Fibroblast of skin of scalp (primary cell): ENCODE measurements around the gene DAZ1. TPM values are rescaled to one million over a fixed set of nuclear protein-coding genes. Genes with fewer than 3 reads are reported as not detected.
"Not testable (repeated sequence)": the region's sequence is repeated elsewhere in the genome, so short reads cannot be mapped to it uniquely, and the experiment has no call there.

Source experiments
- DNase-seq: peaks from one replicate; pipeline ENCODE4 v3.0.0-alpha.2; 2013
- polyA plus RNA-seq, 2 experiments: library from polyadenylated mRNA; unstranded; fragments of 120-200 nt; gene quantifications; one replicate each; pipeline ENCODE4 v1.2.1, GENCODE V29; 2013; ENCODE audit not compliant: insufficient read length in 2 of 2

Gene DAZ1
- not detected for polyA plus RNA-seq (2013, experiment 1 of 2; ENCODE audit: insufficient read length)
- polyA plus RNA-seq (2013, experiment 2 of 2; ENCODE audit: insufficient read length): not detected

GRCh38 chrY:23198908-23199307, at the start of gene DAZ1:
Gene DAZ1 (minus strand): TSS chrY:23199008. CDS start chrY:23198800, 208 bp downstream.
- not testable (repeated sequence) for DNase-seq

- DNase-seq: not testable (repeated sequence)
Observed at GRCh38 chrY:23219233-23219632, 20.4 kb upstream of the DAZ1 start, which contains the start of gene DAZ2. Gene DAZ2 (plus strand): TSS chrY:23219533. CDS start chrY:23219741, 208 bp downstream.

- not testable (repeated sequence) for DNase-seq
Observed at GRCh38 chrY:23210681-23211080, 11.9 kb upstream of the DAZ1 start.

GRCh38 chrY:23209802-23210495, 11.1 kb upstream of the DAZ1 start:
- not testable (repeated sequence) for DNase-seq

GRCh38 chrY:23207455-23207854, 8.6 kb upstream of the DAZ1 start:
- DNase-seq: not testable (repeated sequence)
